ENCODE results near the gene SP6.

SP6 gene

DNA sequence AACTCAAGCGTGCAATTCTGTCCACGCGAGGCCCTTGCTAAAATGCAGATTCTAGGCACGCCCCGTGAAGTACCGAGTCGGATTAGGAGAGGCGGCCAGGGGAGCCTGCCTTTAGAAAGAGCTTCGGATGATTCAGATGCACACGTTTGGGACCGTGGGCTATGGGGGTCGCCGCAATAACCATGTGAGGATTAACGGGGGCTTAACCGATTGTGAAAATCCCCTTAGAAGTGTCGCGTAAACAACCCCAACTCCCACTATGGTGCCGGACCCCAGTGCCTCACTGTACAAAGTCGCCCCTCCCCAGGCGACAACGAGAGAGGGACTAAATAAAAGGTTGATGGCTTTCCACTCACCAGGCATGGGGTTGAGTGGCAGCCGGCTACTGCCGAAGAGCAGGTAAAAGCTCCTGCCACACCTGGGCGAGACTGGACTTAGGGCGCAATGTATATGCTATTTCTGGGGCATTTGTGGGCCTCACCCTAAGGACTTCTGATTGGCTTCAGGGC, 44.4 kb upstream of the SP6 start:
- Histone ChIP-seq H3K79me2 (ENCODE audit: insufficient read depth, low read length) (peaks cover 50% of the 10 kb centered on the region), H3K4me3 (ENCODE audit: low read depth in 1 of 2, low read length in 2 of 2) (peak overlapping the region; percentile 52 to 85; a peak in 3 of 4 replicates), H2AFZ (ENCODE audit: low read depth, low read length) (peak overlapping the region; percentile 96), H3K36me3 (ENCODE audit: insufficient read depth, low read length) (peaks cover 16% of the 10 kb centered on the region; the same call in 1 of the 2 replicates), H3K27ac (ENCODE audit: low read length) (peak overlapping the region; percentile 89), H3K9ac (ENCODE audit: low read depth, low read length) (peak overlapping the region; percentile 81), H3K4me1 (ENCODE audit: insufficient read depth, low read length) (peaks cover 25% of the 10 kb centered on the region), H4K20me1 (ENCODE audit: insufficient read depth, low read length) (no peaks in the 10 kb centered on the region; the same call in 1 of the 2 replicates), H3K4me2 (ENCODE audit: insufficient read depth, low read length) (peak overlapping the region; percentile 76), H3K9me3 (ENCODE audit: insufficient read depth, low read length, severe bottlenecking) (no peaks in the 10 kb centered on the region), H3K27me3 (ENCODE audit: insufficient read depth, low read length, poor library complexity) (no peaks in the 10 kb centered on the region)
- TF ChIP-seq EZH2 (IDR thresholded peaks at IDR 0.05; ENCODE audit: borderline replicate concordance, low read depth, low read length, severe bottlenecking): no peak
- TF ChIP-seq, protein P1, sequence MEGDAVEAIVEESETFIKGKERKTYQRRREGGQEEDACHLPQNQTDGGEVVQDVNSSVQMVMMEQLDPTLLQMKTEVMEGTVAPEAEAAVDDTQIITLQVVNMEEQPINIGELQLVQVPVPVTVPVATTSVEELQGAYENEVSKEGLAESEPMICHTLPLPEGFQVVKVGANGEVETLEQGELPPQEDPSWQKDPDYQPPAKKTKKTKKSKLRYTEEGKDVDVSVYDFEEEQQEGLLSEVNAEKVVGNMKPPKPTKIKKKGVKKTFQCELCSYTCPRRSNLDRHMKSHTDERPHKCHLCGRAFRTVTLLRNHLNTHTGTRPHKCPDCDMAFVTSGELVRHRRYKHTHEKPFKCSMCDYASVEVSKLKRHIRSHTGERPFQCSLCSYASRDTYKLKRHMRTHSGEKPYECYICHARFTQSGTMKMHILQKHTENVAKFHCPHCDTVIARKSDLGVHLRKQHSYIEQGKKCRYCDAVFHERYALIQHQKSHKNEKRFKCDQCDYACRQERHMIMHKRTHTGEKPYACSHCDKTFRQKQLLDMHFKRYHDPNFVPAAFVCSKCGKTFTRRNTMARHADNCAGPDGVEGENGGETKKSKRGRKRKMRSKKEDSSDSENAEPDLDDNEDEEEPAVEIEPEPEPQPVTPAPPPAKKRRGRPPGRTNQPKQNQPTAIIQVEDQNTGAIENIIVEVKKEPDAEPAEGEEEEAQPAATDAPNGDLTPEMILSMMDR (IDR thresholded peaks at IDR 0.05; ENCODE audit: borderline replicate concordance, extremely low read depth, low read length, poor library complexity, severe bottlenecking): no peak
- peak; percentile 7 for ATAC-seq (ENCODE audit: insufficient read depth, low read depth)
- no peak for DNase-seq

DNA sequence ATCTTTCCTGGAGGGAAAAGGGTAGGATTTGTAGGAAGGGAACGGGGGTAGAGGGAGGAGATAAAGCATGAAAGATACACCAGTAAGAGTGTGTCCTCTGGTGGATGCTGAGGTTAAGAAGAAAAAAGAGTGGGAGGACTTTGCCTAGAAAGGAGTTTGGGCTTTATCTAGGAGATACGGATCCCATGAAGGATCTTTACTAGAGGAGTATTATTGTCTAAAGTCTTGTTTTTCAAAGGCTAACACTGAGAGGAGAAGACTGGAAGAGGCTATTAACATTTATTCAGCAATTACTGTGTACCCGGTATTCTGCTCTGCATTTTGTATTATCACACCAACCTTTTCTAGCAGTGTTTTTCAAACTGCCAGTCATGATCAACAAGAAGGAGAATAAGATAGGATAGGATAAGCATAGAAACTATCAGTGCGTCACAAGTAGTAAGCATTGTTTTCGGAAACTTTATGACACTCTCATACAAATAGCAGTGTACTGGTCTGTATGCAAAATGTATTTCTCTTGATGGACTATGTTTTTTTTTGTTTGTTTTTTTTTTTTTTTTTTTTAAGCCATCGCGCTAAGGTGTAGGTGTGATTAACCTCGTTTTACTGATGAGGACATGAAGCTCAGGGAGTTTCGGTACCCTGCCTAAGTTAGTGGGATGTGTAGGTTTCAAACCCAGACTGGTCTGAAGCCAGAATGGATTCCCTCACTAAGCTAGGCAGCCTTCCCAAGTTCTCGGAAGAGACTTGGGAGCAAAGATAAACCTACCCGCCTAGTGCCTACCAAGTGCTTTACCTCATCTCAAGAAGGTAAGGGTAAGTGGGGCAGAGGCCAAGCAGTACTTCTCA, 43.8 kb upstream of the SP6 start:
- H2AFZ ChIP-seq (ENCODE audit: low read depth, low read length): peak overlapping the region; percentile 96
- no peaks in the 10 kb centered on the region; the same call in 1 of the 2 replicates for H4K20me1 ChIP-seq (ENCODE audit: insufficient read depth, low read length)
- no peak for TF ChIP-seq EZH2 (IDR thresholded peaks at IDR 0.05; ENCODE audit: borderline replicate concordance, low read depth, low read length, severe bottlenecking)
- TF ChIP-seq, protein P1 (IDR thresholded peaks at IDR 0.05; ENCODE audit: borderline replicate concordance, extremely low read depth, low read length, poor library complexity, severe bottlenecking): no peak
- H3K9ac ChIP-seq (ENCODE audit: low read depth, low read length): peak overlapping the region; percentile 81
- peaks cover 10% of the 10 kb centered on the region; the same call in 1 of the 2 replicates for H3K36me3 ChIP-seq (ENCODE audit: insufficient read depth, low read length)
- DNase-seq (no peak), ATAC-seq (ENCODE audit: insufficient read depth, low read depth) (no peak)
- H3K4me3 ChIP-seq (ENCODE audit: low read depth in 1 of 2, low read length in 2 of 2): peak overlapping the region; percentile 52 to 85; a peak in 3 of 4 replicates
- no peaks in the 10 kb centered on the region for H3K27me3 ChIP-seq (ENCODE audit: insufficient read depth, low read length, poor library complexity)
- peaks cover 25% of the 10 kb centered on the region for H3K4me1 ChIP-seq (ENCODE audit: insufficient read depth, low read length)
- no peaks in the 10 kb centered on the region for H3K9me3 ChIP-seq (ENCODE audit: insufficient read depth, low read length, severe bottlenecking)
- H3K27ac ChIP-seq (ENCODE audit: low read length): peak overlapping the region; percentile 89
- H3K4me2 ChIP-seq (ENCODE audit: insufficient read depth, low read length): peak overlapping the region; percentile 76
- H3K79me2 ChIP-seq (ENCODE audit: insufficient read depth, low read length): peaks cover 46% of the 10 kb centered on the region

- ATAC-seq (ENCODE audit: insufficient read depth, low read depth): no peak
Observed at GRCh38 chr17:47891545-47892088, 40.7 kb upstream of the SP6 start.

More at GRCh38 chr17:47891545-47892088, 40.7 kb upstream of the SP6 start:
- no peak overlapping the region for H3K27ac ChIP-seq (ENCODE audit: low read length)
- peaks cover 2% of the 10 kb centered on the region; the same call in 1 of the 2 replicates for H3K36me3 ChIP-seq (ENCODE audit: insufficient read depth, low read length)
- no peak overlapping the region for H3K4me3 ChIP-seq (ENCODE audit: low read depth in 1 of 2, low read length in 2 of 2)
- H3K27me3 ChIP-seq (ENCODE audit: insufficient read depth, low read length, poor library complexity): no peaks in the 10 kb centered on the region
- H3K4me2 ChIP-seq (ENCODE audit: insufficient read depth, low read length): no peak overlapping the region
- no peak for DNase-seq
- peaks cover 12% of the 10 kb centered on the region for H3K4me1 ChIP-seq (ENCODE audit: insufficient read depth, low read length)
- H3K9ac ChIP-seq (ENCODE audit: low read depth, low read length): no peak overlapping the region
- H3K79me2 ChIP-seq (ENCODE audit: insufficient read depth, low read length): peaks cover 16% of the 10 kb centered on the region
- no peaks in the 10 kb centered on the region for H4K20me1 ChIP-seq (ENCODE audit: insufficient read depth, low read length)
- TF ChIP-seq, protein P1 (IDR thresholded peaks at IDR 0.05; ENCODE audit: borderline replicate concordance, extremely low read depth, low read length, poor library complexity, severe bottlenecking): no peak
- TF ChIP-seq EZH2 (IDR thresholded peaks at IDR 0.05; ENCODE audit: borderline replicate concordance, low read depth, low read length, severe bottlenecking): no peak
- H2AFZ ChIP-seq (ENCODE audit: low read depth, low read length): no peak overlapping the region
- no peaks in the 10 kb centered on the region for H3K9me3 ChIP-seq (ENCODE audit: insufficient read depth, low read length, severe bottlenecking)
